A549 treated with CORT108297 at 1 μM for 4 hours (cell line): ENCODE results near the gene ANKRD36. TPM values are rescaled to one million over a fixed set of nuclear protein-coding genes. Genes with fewer than 3 reads are reported as not detected.

Source experiments
- total RNA-seq: library from RNA; stranded (reverse); fragments of 200-300 nt; extraction: Qiagen RNA extraction; gene quantifications from 5 replicates; pipeline ENCODE4 v1.2.3, GENCODE V29; 2022

Gene ANKRD36
- 3.5 to 7.4 TPM (median 5.5 TPM) in 5 replicates for total RNA-seq

DNA sequence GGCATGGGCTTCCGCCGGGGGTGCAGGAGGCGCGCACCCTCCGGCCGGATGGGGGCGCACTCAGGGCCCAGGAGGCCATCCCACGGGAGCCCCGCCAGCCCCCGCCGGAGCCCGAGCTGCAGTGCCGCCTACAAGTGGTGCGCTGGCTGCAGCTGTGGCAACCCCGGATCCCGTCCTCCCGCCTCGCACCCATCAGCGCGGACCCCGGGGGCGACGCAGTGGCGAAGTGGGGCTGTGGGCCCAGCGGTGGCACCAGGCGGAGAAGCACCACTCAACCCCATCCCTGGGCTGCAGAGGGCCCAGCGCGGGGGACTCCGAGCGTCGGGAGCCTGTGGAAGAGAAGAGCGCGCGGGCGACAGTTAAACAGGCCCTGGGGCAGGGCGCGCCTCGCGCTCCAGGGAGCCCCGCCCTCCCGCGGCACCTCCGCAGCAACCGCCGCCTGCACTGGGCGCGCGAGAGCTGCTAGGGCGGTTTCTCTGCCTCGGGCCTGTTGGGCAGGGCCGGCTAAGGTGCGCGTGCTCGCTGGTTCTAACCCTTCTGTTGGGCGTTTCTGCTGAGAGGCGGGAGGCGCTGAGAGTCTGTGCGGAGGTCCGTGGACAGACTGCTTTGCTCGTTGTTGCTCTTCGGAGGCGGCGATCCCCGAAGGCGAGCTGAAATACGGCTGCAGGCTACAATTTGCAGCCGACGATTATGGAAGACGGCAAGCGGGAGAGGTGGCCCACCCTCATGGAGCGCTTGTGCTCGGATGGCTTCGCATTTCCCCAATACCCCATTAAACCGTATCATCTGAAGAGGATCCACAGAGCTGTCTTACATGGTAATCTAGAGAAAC is at the start of gene ANKRD36:
ANKRD36 (plus strand) TSS at position 104 of the 832 bp plus-strand sequence; CDS start at position 691, 587 bp downstream.

DNA sequence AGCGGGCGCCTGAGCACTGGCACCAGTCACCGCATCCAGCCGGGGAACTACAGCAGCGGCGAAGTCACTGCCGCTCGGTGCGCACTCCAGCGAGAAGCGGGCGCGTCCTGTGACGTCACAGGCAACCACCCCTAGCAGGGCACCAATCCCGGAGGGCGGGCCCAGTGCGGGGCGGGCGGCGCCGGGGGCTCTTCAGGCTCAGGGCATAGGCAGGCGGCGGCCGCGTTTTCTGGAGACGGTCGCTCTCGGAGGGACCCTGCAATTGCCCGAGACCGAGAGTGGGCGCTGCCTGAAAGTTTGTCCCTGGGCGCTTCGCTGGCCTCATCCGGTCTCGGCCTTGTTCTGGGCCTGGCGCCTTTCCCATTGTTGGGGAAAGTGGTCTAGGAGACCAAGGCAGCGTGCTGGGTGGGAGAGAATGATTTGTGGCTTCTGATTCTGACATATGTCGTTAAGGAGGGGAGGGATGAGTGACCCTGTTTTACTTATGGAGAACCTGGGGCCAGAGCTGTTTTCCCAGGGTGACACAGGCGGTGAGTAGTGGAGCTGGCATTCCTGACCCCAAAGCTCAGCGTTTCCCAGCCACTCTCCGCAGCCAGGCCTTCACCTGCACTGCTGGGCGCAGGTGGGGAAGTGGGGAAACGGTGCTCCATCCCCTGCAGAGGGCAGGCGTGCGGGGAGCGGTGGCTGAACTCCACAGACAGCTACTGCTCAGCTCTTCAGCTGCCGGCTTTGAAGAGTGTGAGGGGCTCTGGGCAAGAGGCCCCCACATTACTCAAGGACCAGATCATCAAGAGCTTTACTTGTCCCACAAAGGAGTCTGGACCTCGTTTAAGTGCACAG is 18.0 kb upstream of the ANKRD36 start, which contains the start of gene FAHD2B:
FAHD2B (minus strand) TSS at position 111 of the 840 bp plus-strand sequence. CDS start 3,176 bp downstream, outside the sequence.

Other genes with a start within 250 kb of the ANKRD36 start
- 16.1 to 23.9 TPM (median 22.2 TPM) in 5 replicates for gene SEMA4C, start 243.1 kb upstream of the ANKRD36 start, total RNA-seq
- not detected in 5 replicates for gene FAM178B, start 126.6 kb upstream of the ANKRD36 start, total RNA-seq
- gene FAHD2B, start 18.3 kb upstream of the ANKRD36 start, total RNA-seq: 10.4 to 12.4 TPM (median 11.5 TPM) in 5 replicates